Thoracic aorta endothelial cell (primary cell): ENCODE results near the gene PCDHGB3. TPM values are rescaled to one million over a fixed set of nuclear protein-coding genes. Genes with fewer than 3 reads are reported as not detected.

Experiments
- total RNA-seq: library from RNA; depleted of rRNA; stranded (reverse); fragments of >200 nt; gene quantifications from 2 replicates; pipeline ENCODE4 v1.2.3, GENCODE V29; 2012

The PCDHGB3 gene
- 1.4 and 2.9 TPM in 2 replicates for total RNA-seq

DNA sequence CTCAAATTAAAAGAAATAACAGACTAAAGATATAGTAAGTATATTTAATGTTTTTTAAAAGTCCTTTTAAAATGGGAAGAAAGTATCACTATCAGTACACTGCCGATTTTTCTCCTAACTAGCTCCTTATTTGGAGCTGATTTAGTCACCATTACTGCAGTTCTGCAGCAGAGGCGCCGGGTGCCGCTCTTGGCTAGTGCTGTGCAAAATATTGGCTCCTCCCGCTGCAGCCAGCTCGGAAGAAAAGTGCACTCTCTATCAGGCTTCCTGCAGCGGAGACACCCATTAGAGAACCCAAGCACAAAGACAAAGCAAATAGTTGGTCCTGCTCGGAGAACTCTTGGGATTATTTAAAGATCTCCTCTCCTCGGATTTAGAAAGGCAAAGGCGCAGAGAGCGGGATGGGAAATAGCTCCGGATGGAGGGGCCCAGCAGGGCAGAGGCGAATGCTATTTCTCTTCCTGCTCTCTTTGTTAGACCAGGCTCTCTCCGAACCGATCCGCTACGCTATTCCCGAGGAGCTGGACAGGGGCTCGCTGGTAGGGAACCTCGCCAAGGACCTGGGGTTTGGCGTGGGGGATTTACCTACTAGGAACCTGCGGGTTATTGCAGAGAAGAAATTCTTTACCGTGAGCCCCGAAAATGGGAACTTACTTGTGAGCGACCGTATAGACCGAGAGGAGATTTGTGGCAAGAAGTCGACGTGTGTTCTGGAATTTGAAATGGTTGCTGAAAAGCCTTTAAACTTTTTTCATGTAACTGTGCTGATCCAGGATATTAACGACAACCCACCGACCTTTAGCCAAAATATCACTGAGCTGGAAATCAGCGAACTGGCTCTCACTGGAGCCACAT, at the start of gene PCDHGB3:
Gene PCDHGB3 (plus strand): TSS at position 249 of the 855 bp plus-strand sequence. CDS start 153 bp downstream, at position 402.

DNA sequence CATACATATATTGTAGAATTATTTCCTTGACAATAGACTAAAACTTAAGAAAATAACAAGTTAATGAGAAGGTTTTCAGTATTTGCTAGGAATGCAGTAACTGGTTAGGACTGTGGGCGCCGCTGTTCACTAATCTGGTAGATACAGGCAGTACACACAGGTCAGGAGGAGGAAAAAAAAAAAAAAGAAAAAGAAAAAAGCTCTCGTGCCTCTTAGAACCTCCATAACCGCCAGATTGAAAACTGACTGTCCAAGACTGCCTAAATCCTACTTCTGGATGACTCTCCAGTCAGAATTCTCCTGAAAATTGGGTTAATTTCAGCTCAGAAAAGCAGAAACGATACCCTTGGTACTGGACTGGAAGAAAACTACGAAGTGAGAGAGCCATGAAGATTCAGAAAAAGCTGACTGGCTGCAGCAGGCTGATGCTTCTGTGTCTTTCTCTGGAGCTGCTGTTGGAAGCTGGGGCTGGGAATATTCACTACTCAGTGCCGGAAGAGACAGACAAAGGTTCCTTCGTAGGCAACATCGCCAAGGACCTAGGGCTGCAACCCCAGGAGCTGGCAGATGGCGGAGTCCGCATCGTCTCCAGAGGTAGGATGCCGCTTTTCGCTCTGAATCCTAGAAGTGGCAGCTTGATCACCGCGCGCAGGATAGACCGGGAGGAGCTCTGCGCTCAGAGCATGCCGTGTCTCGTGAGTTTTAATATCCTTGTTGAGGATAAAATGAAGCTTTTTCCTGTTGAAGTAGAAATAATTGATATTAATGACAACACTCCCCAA, 39.6 kb upstream of the PCDHGB3 start, which contains the start of gene PCDHGA1:
Gene PCDHGA1 (plus strand): TSS at position 216 of the 782 bp plus-strand sequence.

DNA sequence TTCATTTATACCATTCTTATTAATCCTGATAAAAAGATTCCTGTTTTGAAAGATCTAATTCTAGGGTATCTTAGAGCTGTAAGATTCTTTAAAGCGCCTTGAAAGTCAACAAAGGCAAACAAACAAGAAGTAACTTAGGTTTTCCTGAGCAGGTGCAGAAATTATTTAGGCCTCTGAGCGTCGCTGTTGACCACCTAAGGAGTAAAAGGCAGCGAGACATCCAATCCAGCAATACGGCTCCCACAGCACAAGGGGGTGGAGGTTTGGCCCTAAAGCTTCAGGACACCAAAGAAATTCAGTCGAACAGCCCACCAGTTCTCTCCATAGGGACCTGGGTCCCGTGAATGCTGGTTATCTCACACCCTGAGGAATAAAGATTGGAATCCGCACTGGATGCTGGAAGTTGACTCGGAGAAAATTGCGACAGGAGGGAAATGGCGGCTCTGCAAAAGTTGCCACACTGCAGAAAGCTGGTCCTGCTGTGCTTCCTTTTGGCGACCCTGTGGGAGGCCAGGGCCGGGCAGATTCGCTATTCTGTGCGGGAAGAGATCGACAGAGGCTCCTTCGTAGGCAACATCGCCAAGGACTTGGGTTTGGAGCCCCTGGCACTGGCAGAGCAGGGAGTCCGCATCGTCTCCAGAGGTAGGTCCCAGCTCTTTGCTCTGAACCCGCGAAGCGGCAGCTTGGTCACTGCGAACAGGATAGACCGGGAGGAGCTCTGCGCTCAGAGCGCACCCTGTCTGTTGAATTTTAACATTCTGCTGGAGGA, 31.3 kb upstream of the PCDHGB3 start, which contains the start of gene PCDHGA2:
Gene PCDHGA2 (plus strand): TSS at position 223 of the 769 bp plus-strand sequence.

DNA sequence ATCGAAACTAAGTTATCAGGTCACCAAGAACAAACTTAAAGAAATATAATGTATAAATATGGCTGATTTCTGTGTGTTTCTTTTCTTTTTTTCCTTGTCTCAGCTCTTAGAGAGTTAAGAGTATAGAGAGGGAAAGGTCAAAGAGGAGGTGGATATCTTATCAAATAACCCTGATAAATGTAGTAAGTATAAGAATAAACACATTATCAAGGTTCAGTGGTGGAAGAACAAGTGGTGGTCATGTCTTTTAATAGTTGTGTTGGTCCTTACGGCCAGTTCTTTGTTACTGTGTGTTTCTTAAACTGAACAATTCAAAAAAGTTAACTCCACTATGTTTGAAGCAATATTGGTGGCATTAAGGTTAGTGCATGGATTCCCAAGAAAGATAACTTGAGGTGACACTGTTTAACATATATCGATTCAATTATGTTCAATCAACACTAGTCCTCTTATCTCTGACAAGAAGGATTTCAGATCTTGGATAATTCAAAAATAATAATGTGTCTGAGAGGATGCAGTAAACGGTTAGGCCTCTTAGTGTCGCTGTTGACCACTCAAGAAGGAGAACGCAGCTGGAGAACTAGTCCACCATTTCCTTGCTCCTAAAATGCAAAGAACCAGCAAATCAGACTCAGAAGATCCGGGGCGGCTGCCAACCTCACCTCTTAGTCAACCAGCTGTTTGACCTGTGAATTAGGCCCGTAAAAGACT, 26.6 kb upstream of the PCDHGB3 start, which contains the start of gene PCDHGA3:
Gene PCDHGA3 (plus strand): TSS at position 588 of the 711 bp plus-strand sequence. CDS start 205 bp downstream, outside the sequence.

DNA sequence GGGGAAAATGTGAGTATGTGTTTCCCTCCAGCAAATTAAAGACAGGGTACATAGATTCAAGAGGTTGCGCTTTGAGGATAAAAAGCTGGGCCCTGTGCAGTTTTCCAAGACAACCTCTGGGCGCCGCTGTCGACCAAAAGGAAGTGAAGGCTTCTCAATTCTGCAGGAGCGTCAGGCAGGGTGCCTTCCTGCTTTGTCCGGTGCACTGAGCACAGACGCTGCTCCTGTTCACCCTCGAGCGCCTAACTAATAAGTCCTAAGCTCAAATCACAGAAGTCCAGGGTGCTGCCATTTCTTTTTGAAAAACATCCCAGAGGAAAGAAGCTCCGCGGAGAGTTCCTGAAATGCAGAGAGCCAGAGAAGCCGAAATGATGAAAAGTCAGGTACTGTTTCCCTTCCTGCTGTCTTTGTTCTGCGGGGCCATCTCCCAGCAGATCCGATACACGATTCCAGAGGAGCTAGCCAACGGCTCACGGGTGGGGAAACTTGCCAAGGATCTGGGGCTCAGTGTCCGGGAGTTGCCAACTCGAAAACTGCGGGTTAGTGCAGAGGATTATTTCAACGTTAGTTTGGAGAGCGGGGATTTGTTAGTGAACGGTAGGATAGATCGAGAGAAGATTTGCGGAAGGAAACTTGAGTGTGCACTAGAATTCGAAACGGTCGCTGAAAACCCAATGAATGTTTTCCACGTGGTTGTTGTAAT, 20.0 kb upstream of the PCDHGB3 start, which contains the start of gene PCDHGB1:
Gene PCDHGB1 (plus strand): TSS at position 183 of the 703 bp plus-strand sequence. CDS start 162 bp downstream, at position 345.

DNA sequence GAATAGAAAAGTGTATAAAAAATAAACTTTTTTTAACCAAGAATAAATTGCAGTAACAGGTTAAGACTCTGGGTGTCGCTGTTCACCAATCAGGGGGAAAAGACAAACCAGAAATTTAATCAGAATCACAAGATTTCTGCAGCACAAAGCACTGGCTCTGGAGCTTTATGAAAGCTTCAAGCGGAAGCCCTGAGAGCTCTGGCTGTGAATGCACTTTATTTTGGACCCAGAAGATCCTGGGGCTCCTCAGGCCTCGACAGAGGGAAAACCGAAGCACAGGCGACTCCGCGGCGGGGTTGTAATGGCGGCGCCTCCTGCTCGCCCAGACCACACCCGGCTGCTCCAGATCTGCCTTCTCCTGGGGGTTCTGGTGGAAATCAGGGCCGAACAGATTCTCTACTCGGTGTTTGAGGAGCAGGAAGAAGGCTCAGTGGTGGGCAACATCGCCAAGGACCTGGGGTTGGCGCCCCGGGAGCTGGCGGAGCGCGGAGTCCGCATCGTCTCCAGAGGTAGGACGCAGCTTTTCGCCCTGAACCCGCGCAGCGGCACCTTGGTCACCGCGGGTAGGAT, 15.1 kb upstream of the PCDHGB3 start, which contains the start of gene PCDHGA4:
Gene PCDHGA4 (plus strand): TSS at position 122 of the 570 bp plus-strand sequence. CDS start 87 bp downstream, at position 209.

DNA sequence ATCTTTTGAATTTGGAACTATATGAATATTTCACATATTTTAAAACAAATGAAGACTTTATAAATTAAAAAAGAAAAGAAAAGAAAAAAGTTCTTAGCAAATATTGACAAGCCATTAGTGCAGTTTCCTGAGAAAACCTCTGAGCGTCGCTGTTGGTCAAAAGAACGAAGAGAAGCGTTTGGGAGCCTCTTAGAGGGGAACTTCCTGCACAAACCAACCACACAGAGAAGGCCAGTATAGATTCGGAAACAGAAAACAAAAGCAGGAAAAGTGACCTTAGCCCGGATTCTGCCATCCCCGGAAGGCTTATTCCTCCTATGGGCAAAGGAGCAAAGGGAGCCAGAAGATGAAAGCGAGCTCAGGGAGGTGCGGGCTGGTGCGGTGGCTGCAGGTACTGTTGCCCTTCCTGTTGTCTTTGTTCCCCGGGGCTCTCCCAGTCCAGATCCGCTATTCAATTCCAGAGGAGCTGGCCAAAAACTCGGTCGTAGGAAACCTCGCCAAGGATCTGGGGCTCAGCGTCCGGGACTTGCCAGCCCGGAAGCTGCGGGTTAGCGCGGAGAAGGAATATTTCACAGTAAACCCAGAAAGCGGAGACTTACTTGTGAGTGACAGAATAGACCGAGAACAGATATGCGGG, 10.1 kb upstream of the PCDHGB3 start, which contains the start of gene PCDHGB2:
Gene PCDHGB2 (plus strand): TSS at position 205 of the 637 bp plus-strand sequence. CDS start 142 bp downstream, at position 347.

DNA sequence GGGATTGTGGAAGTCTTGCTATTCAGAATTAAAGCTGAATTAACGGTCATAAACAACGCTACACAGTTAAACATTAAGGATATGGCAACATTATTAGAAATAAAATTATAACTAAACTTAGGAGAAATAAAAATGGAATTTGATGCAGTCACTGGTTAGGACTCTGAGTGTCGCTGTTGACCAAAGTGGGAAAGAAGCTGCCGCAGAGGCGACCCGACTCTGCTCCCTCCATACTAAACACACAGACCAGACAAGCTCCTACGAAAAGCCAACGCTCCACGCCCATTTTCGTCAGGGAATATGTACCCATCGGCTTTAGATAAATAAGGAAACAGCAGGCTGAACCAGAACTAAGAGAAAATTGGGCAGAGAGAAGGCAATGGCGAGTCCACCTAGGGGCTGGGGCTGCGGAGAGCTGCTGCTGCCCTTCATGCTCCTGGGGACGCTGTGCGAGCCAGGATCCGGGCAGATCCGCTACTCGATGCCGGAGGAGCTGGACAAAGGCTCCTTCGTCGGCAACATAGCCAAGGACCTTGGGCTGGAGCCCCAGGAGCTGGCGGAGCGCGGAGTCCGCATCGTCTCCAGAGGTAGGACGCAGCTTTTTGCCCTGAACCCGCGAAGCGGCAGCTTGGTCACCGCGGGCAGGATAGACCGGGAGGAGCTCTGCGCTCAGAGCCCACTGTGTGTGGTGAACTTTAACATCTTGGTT, 5.9 kb upstream of the PCDHGB3 start, which contains the start of gene PCDHGA5:
Gene PCDHGA5 (plus strand): TSS at position 211 of the 709 bp plus-strand sequence. CDS start 169 bp downstream, at position 380.

DNA sequence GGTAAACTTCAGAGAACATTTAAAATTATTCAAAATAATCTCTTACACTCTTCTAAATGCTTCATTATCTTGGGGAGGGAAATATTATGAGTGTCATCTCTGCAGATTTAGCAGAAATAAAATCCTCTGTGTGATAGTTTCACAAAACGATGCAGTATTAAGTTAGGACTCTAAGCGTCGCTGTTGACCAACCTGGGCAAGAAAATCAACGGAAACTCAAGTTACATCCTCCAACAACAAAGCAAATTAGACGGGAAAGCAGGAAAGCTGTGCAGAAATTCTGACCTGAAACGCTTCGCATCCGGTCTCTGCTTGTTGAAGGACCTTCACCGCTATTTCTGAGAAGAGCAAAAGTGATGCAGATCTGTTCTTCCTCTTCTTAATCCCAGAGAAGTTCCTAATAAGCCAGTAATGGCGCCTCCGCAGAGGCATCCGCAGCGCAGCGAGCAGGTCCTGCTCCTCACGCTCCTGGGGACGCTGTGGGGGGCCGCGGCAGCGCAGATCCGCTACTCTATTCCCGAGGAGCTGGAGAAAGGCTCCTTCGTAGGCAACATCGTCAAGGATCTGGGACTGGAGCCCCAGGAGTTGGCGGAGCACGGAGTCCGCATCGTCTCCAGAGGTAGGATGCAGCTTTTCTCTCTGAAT, 3.8 kb downstream of the PCDHGB3 start, which contains the start of gene PCDHGA6:
Gene PCDHGA6 (plus strand): TSS at position 219 of the 645 bp plus-strand sequence. CDS start 193 bp downstream, at position 412.

DNA sequence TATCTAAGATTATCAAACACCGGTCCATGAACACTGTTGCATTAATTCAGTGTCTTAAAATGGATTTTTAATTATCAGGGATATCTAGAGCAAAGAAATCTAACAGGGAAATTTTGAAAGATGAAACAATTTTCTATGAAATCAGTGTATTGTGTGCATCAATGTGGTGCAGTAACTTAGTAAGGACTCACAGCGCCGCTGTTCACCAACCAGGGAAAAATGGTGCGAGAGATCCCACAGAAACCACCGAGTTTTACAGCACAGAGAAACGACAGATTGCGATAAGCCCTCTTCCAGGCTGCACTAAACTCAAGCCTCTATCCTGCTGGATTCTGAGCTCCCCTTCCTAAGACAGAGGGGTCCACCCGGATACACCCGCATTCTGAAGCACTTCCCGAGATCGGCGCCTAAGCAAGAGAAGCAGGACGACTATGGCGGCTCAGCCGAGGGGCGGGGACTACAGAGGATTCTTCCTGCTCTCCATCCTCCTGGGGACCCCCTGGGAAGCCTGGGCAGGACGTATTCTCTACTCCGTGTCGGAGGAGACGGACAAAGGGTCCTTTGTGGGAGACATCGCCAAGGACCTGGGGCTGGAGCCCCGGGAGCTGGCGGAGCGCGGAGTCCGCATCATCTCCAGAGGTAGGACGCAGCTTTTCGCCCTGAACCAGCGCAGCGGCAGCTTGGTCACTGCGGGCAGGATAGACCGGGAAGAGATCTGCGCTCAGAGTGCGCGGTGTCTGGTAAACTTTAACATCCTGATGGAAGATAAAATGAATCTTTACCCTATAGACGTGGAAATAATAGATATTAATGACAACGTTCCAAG, 12.6 kb downstream of the PCDHGB3 start, which contains the start of gene PCDHGA7:
Gene PCDHGA7 (plus strand): TSS at position 274 of the 826 bp plus-strand sequence. CDS start 158 bp downstream, at position 432.

DNA sequence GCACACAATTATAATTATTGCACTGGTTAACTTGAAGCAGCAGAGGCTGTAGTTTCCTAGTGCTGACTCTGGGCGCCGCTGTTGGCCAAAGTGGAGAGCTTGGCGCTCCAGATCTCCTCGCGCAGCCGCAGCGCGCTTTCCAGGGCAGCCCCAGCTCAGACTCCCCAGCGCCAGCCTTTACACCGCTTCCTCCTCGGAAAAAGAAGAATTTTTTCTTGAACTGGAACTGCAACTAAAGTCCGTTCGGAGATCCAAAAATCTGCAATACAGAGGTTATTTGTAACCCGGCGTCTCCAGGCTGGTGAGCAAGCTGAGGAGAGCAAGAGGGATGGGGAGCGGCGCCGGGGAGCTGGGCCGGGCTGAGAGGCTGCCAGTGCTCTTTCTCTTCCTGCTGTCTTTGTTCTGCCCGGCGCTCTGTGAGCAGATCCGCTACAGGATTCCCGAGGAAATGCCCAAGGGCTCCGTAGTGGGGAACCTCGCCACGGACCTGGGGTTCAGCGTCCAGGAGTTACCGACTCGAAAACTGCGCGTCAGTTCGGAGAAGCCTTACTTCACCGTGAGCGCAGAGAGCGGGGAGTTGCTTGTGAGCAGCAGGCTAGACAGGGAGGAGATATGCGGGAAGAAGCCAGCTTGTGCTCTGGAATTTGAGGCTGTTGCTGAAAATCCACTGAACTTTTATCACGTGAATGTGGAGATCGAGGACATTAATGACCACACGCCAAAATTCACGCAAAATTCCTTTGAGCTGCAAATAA, 17.7 kb downstream of the PCDHGB3 start, which contains the start of gene PCDHGB4:
Gene PCDHGB4 (plus strand): TSS at position 142 of the 755 bp plus-strand sequence. CDS start 187 bp downstream, at position 329.

DNA sequence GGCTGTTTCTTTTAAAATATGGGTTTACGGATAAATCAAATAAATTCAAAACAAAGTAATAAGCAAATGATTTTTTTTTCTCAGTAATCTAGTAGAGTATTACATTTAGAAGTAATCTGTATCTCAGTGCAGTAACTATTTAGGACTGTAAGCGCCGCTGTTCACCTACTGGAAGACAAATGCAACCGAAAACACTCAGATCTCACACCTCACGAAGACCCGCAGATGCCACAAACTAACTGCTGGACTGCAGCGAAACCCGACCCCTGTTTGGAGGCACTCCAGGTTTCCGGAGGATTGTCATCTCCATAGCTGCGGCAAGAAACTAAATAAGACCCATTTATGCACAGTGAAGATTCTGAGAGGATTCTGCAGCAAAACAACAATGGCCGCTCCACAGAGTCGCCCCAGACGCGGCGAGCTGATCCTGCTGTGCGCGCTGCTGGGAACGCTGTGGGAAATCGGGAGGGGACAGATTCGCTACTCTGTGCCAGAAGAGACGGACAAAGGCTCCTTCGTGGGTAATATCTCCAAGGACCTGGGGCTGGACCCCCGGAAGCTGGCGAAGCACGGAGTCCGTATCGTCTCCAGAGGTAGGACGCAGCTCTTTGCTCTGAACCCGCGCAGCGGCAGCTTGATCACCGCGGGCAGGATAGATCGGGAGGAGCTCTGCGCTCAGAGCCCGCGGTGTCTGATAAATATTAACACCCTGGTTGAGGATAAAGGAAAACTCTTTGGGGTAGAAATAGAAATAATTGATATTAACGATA, 22.6 kb downstream of the PCDHGB3 start, which contains the start of gene PCDHGA8:
Gene PCDHGA8 (plus strand): TSS at position 205 of the 770 bp plus-strand sequence. CDS start 181 bp downstream, at position 386.

DNA sequence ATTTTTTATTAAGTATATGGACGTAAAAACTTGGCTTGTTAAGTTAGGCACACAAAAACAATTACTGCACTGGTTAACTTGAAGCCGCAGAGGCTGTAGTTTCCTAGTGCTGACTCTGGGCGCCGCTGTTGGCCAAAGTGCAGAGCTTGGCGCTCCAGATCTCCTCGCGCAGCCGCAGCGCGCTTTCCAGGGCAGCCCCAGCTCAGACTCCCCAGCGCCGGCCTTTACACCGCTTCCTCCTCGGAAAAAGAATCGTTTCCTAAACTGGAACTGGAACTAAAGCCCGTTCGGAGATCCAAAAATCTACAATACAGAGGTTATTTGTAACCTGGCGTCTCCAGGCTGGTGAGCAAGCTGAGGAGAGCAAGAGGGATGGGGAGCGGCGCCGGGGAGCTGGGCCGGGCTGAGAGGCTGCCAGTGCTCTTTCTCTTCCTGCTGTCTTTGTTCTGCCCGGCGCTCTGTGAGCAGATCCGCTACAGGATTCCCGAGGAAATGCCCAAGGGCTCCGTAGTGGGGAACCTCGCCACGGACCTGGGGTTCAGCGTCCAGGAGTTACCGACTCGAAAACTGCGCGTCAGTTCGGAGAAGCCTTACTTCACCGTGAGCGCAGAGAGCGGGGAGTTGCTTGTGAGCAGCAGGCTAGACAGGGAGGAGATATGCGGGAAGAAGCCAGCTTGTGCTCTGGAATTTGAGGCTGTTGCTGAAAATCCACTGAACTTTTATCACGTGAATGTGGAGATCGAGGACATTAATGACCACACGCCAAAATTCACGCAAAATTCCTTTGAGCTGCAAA, 27.9 kb downstream of the PCDHGB3 start, which contains the start of gene PCDHGB5:
Gene PCDHGB5 (plus strand): TSS at position 192 of the 796 bp plus-strand sequence. CDS start 181 bp downstream, at position 373.

DNA sequence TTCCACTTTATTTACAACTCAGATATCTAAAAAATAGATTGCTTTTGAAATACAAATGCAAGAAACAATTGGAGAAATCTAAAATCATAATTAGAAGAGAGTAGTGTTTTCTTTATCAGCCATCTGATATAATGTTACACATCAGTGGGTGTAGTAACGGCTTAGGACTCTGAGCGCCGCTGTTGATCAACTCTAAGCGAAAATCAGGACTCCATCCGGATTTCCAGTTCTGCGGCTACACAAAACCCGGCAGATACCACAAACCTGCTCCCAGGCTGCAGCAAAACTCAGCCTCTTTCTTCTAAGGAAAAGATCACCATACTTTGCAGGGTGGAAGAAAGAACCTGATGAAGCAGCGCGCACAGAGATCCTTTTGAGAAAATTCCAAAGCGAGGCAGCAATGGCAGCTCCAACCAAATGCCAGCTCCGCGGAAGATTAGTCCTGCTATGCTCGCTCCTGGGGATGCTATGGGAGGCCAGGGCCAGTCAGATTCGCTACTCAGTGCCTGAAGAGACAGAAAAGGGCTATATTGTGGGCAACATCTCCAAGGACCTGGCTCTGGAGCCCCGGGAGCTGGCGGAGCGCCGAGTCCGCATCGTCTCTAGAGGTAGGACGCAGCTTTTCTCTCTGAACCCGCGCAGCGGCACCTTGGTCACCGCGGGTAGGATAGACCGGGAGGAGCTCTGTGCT, 32.7 kb downstream of the PCDHGB3 start, which contains the start of gene PCDHGA9:
Gene PCDHGA9 (plus strand): TSS at position 226 of the 691 bp plus-strand sequence. CDS start 175 bp downstream, at position 401.

